IPS-11a (cell line): ENCODE measurements around the gene SMIM31.

Source experiments
- H3K4me3 ChIP-seq: one replicate; pipeline ENCODE4 v1.5.1; 2013; ENCODE audit warnings: low read depth, low read length, control low read depth

The SMIM31 gene

GRCh38 chr4:164780839-164781238 lies 26.9 kb downstream of the SMIM31 start:
- H3K4me3 ChIP-seq, result no peak overlapping the region

GRCh38 chr4:164783976-164784375 lies 30.0 kb downstream of the SMIM31 start:
- no peak overlapping the region for H3K4me3 ChIP-seq

- H3K4me3 ChIP-seq, result no peak overlapping the region
Measured at GRCh38 chr4:164789047-164789446, 35.1 kb downstream of the SMIM31 start.

- no peak overlapping the region for H3K4me3 ChIP-seq
Measured at GRCh38 chr4:164790249-164790648, 36.3 kb downstream of the SMIM31 start.

GRCh38 chr4:164799410-164799809 lies 45.5 kb downstream of the SMIM31 start:
- no peak overlapping the region for H3K4me3 ChIP-seq

- no peak overlapping the region for H3K4me3 ChIP-seq
Measured at GRCh38 chr4:164800786-164801185, 46.9 kb downstream of the SMIM31 start.

- H3K4me3 ChIP-seq, result no peak overlapping the region
Measured at GRCh38 chr4:164802301-164802901, 48.5 kb downstream of the SMIM31 start.

- H3K4me3 ChIP-seq, result no peak overlapping the region
Measured at GRCh38 chr4:164803702-164804101, 49.8 kb downstream of the SMIM31 start.

- H3K4me3 ChIP-seq, result no peak overlapping the region
Measured at GRCh38 chr4:164807611-164808010, 53.7 kb downstream of the SMIM31 start.

GRCh38 chr4:164813554-164813953 lies 59.6 kb downstream of the SMIM31 start:
- H3K4me3 ChIP-seq, result no peak overlapping the region

- H3K4me3 ChIP-seq, result no peak overlapping the region
Measured at GRCh38 chr4:164815711-164816110, 61.8 kb downstream of the SMIM31 start.

- H3K4me3 ChIP-seq, result no peak overlapping the region
Measured at GRCh38 chr4:164819366-164819765, 65.4 kb downstream of the SMIM31 start.

GRCh38 chr4:164821711-164822110 lies 67.8 kb downstream of the SMIM31 start:
- H3K4me3 ChIP-seq, result no peak overlapping the region

GRCh38 chr4:164824581-164824980 lies 70.7 kb downstream of the SMIM31 start:
- no peak overlapping the region for H3K4me3 ChIP-seq

- H3K4me3 ChIP-seq, result no peak overlapping the region
Measured at GRCh38 chr4:164828955-164829354, 75.0 kb downstream of the SMIM31 start.

- no peak overlapping the region for H3K4me3 ChIP-seq
Measured at GRCh38 chr4:164846566-164846965, 92.6 kb downstream of the SMIM31 start.

- H3K4me3 ChIP-seq, result no peak overlapping the region
Measured at GRCh38 chr4:164847016-164847415, 93.1 kb downstream of the SMIM31 start.

GRCh38 chr4:164847967-164848649 lies 94.2 kb downstream of the SMIM31 start:
- no peak overlapping the region for H3K4me3 ChIP-seq
